Measurements from ENCODE around the gene E2F8.
"Not testable (repeated sequence)": the region's sequence is repeated elsewhere in the genome, so short reads cannot be mapped to it uniquely, and the experiment has no call there.

E2F8 gene

GRCh38 chr11:19240420-19241259 lies at the start of gene E2F8:
TSS of gene E2F8 (minus strand) at chr11:19240945. CDS start at chr11:19240121, 824 bp downstream.
- Histone ChIP-seq H3K4me1 (peaks cover 23% of the 10 kb centered on the region), H3K9me3 (no peaks in the 10 kb centered on the region), H3K27me3 (ENCODE audit: low read depth) (no peaks in the 10 kb centered on the region), H3K36me3 (replicated peaks) (peaks cover 24% of the 10 kb centered on the region), H3K4me3 (peak within 1 kb of the TSS; percentile 75)
- DNase-seq (ENCODE audit: low spot score in 2 of 2): peak; percentile 95 to 98
- in situ Hi-C loops (cut with MboI; ENCODE audit: low sequenced_read_pairs): no loop called here

GRCh38 chr11:19290356-19290755 lies 49.6 kb upstream of the E2F8 start:
- H3K36me3 ChIP-seq (replicated peaks): no peaks in the 10 kb centered on the region
- no peak overlapping the region for H3K4me3 ChIP-seq
- H3K9me3 ChIP-seq: no peaks in the 10 kb centered on the region
- H3K4me1 ChIP-seq: no peaks in the 10 kb centered on the region
- DNase-seq (ENCODE audit: low spot score in 2 of 2): no peak
- in situ Hi-C loops (cut with MboI; ENCODE audit: low sequenced_read_pairs): no loop called here
- H3K27me3 ChIP-seq (ENCODE audit: low read depth): no peaks in the 10 kb centered on the region

- H3K36me3 ChIP-seq (replicated peaks): no peaks in the 10 kb centered on the region
- H3K27me3 ChIP-seq (ENCODE audit: low read depth): no peaks in the 10 kb centered on the region
- no peaks in the 10 kb centered on the region for H3K4me1 ChIP-seq
- no peak overlapping the region for H3K4me3 ChIP-seq
- no peaks in the 10 kb centered on the region for H3K9me3 ChIP-seq
- DNase-seq (ENCODE audit: low spot score in 2 of 2): no peak
- in situ Hi-C loops (cut with MboI; ENCODE audit: low sequenced_read_pairs): no loop called here
Observed at GRCh38 chr11:19288256-19288655, 47.5 kb upstream of the E2F8 start.

GRCh38 chr11:19286411-19286810 lies 45.7 kb upstream of the E2F8 start:
- H3K9me3 ChIP-seq: no peaks in the 10 kb centered on the region
- H3K4me3 ChIP-seq: no peak overlapping the region
- no peak for DNase-seq (ENCODE audit: low spot score in 2 of 2)
- H3K36me3 ChIP-seq (replicated peaks): no peaks in the 10 kb centered on the region
- H3K4me1 ChIP-seq: no peaks in the 10 kb centered on the region
- H3K27me3 ChIP-seq (ENCODE audit: low read depth): no peaks in the 10 kb centered on the region
- in situ Hi-C loops (cut with MboI; ENCODE audit: low sequenced_read_pairs): no loop called here

GRCh38 chr11:19284881-19285280 lies 44.1 kb upstream of the E2F8 start:
- Histone ChIP-seq H3K9me3 (no peaks in the 10 kb centered on the region), H3K27me3 (ENCODE audit: low read depth) (0 out of 2 replicates have a peak, but pooled peaks cover under 1% of the 10 kb centered on the region), H3K4me3 (no peak overlapping the region), H3K36me3 (replicated peaks) (no peaks in the 10 kb centered on the region), H3K4me1 (no peaks in the 10 kb centered on the region)
- no peak for DNase-seq (ENCODE audit: low spot score in 2 of 2)
- in situ Hi-C loops (cut with MboI; ENCODE audit: low sequenced_read_pairs): no loop called here

- no peaks in the 10 kb centered on the region for H3K36me3 ChIP-seq (replicated peaks)
- in situ Hi-C loops (cut with MboI; ENCODE audit: low sequenced_read_pairs): no loop called here
- H3K4me3 ChIP-seq: no peak overlapping the region
- H3K9me3 ChIP-seq: no peaks in the 10 kb centered on the region
- DNase-seq (ENCODE audit: low spot score in 2 of 2): no peak
- H3K4me1 ChIP-seq: no peaks in the 10 kb centered on the region
- 0 out of 2 replicates have a peak, but pooled peaks cover 3% of the 10 kb centered on the region for H3K27me3 ChIP-seq (ENCODE audit: low read depth)
Observed at GRCh38 chr11:19283991-19284390, 43.2 kb upstream of the E2F8 start.

GRCh38 chr11:19281555-19281954 lies 40.8 kb upstream of the E2F8 start:
- Histone ChIP-seq H3K36me3 (replicated peaks) (no peaks in the 10 kb centered on the region), H3K27me3 (ENCODE audit: low read depth) (0 out of 2 replicates have a peak, but pooled peaks cover 3% of the 10 kb centered on the region), H3K9me3 (no peaks in the 10 kb centered on the region), H3K4me3 (no peak overlapping the region), H3K4me1 (no peaks in the 10 kb centered on the region)
- DNase-seq (ENCODE audit: low spot score in 2 of 2): no peak
- in situ Hi-C loops (cut with MboI; ENCODE audit: low sequenced_read_pairs): no loop called here

- no peaks in the 10 kb centered on the region for H3K4me1 ChIP-seq
- in situ Hi-C loops (cut with MboI; ENCODE audit: low sequenced_read_pairs): no loop called here
- H3K4me3 ChIP-seq: no peak overlapping the region
- no peak for DNase-seq (ENCODE audit: low spot score in 2 of 2)
- no peaks in the 10 kb centered on the region for H3K9me3 ChIP-seq
- H3K27me3 ChIP-seq (ENCODE audit: low read depth): 0 out of 2 replicates have a peak, but pooled peaks cover 3% of the 10 kb centered on the region
- H3K36me3 ChIP-seq (replicated peaks): no peaks in the 10 kb centered on the region
Observed at GRCh38 chr11:19281041-19281440, 40.3 kb upstream of the E2F8 start.

- in situ Hi-C loops (cut with MboI; ENCODE audit: low sequenced_read_pairs): no loop called here
- H3K27me3 ChIP-seq (ENCODE audit: low read depth): 0 out of 2 replicates have a peak, but pooled peaks cover 3% of the 10 kb centered on the region
Observed at GRCh38 chr11:19279451-19279850, 38.7 kb upstream of the E2F8 start.

GRCh38 chr11:19276859-19277808 lies 36.4 kb upstream of the E2F8 start:
- no peaks in the 10 kb centered on the region for H3K36me3 ChIP-seq (replicated peaks)
- H3K4me1 ChIP-seq: no peaks in the 10 kb centered on the region
- in situ Hi-C loops (cut with MboI; ENCODE audit: low sequenced_read_pairs): no loop called here
- no peaks in the 10 kb centered on the region for H3K9me3 ChIP-seq
- 0 out of 2 replicates have a peak, but pooled peaks cover 3% of the 10 kb centered on the region for H3K27me3 ChIP-seq (ENCODE audit: low read depth)
- DNase-seq (ENCODE audit: low spot score in 2 of 2): no peak
- no peak overlapping the region for H3K4me3 ChIP-seq

More at GRCh38 chr11:19279451-19279850, 38.7 kb upstream of the E2F8 start:
- Histone ChIP-seq H3K9me3 (no peaks in the 10 kb centered on the region), H3K4me1 (no peaks in the 10 kb centered on the region), H3K4me3 (no peak overlapping the region), H3K36me3 (replicated peaks) (no peaks in the 10 kb centered on the region)
- DNase-seq (ENCODE audit: low spot score in 2 of 2): no peak

GRCh38 chr11:19275496-19275895 lies 34.8 kb upstream of the E2F8 start:
- in situ Hi-C loops (cut with MboI; ENCODE audit: low sequenced_read_pairs): no loop called here

GRCh38 chr11:19273219-19273618 lies 32.5 kb upstream of the E2F8 start:
- DNase-seq (ENCODE audit: low spot score in 2 of 2); H3K4me1 ChIP-seq; H3K9me3 ChIP-seq; H3K36me3 ChIP-seq (replicated peaks); H3K4me3 ChIP-seq; H3K27me3 ChIP-seq (ENCODE audit: low read depth); in situ Hi-C loops (cut with MboI; ENCODE audit: low sequenced_read_pairs): not testable (repeated sequence)

More at GRCh38 chr11:19275496-19275895, 34.8 kb upstream of the E2F8 start:
- Histone ChIP-seq H3K27me3 (ENCODE audit: low read depth) (0 out of 2 replicates have a peak, but pooled peaks cover 3% of the 10 kb centered on the region), H3K36me3 (replicated peaks) (no peaks in the 10 kb centered on the region), H3K4me3 (no peak overlapping the region), H3K9me3 (no peaks in the 10 kb centered on the region), H3K4me1 (no peaks in the 10 kb centered on the region)
- no peak for DNase-seq (ENCODE audit: low spot score in 2 of 2)

- no peak overlapping the region for H3K4me3 ChIP-seq
- H3K9me3 ChIP-seq: no peaks in the 10 kb centered on the region
- DNase-seq (ENCODE audit: low spot score in 2 of 2): no peak
- in situ Hi-C loops (cut with MboI; ENCODE audit: low sequenced_read_pairs): no loop called here
- no peaks in the 10 kb centered on the region for H3K36me3 ChIP-seq (replicated peaks)
- H3K4me1 ChIP-seq: no peaks in the 10 kb centered on the region
- H3K27me3 ChIP-seq (ENCODE audit: low read depth): peaks cover 3% of the 10 kb centered on the region; the same call in 1 of the 2 replicates
Observed at GRCh38 chr11:19268909-19269308, 28.2 kb upstream of the E2F8 start.

Measured in HAP-1 (cell line).